ENCODE measurements around the gene CAMTA2.
A peak's percentile ranks its signal among the peaks of the same experiment; 100 is the strongest.
"Not testable (repeated sequence)": the region's sequence is repeated elsewhere in the genome, so short reads cannot be mapped to it uniquely, and the experiment has no call there.

The CAMTA2 gene

GRCh38 chr17:5032865-5033264 is 45.4 kb upstream of the CAMTA2 start:
- peaks cover 0 to 19% of the 10 kb centered on the region in 2 donors for H3K27me3 ChIP-seq
- no peak for TF ChIP-seq CTCF (IDR thresholded peaks at IDR 0.05)
- no peak for DNase-seq
- no peaks in the 10 kb centered on the region for H3K9me3 ChIP-seq
- peaks cover 0 to 15% (median 6%) of the 10 kb centered on the region in 4 donors for H3K4me1 ChIP-seq
- intact Hi-C loops (cut with DNase I; ENCODE audit: low total_unique reads), result no loop called here
- no peaks in the 10 kb centered on the region for H3K36me3 ChIP-seq
- no peak overlapping the region for H3K27ac ChIP-seq
- no peak overlapping the region for H3K4me3 ChIP-seq

- peak; percentile 69 to 85 for TF ChIP-seq CTCF (IDR thresholded peaks at IDR 0.05)
- H3K27me3 ChIP-seq, result peaks cover 0 to 19% of the 10 kb centered on the region in 2 donors
- intact Hi-C loops (cut with DNase I; ENCODE audit: low total_unique reads), result no loop called here
- H3K4me3 ChIP-seq, result peak overlapping the region; percentile 46 to 63
- H3K27ac ChIP-seq, result no peak overlapping the region
- no peaks in the 10 kb centered on the region for H3K9me3 ChIP-seq
- H3K36me3 ChIP-seq, result no peaks in the 10 kb centered on the region
- peaks cover 0 to 15% (median 6%) of the 10 kb centered on the region in 4 donors for H3K4me1 ChIP-seq
- DNase-seq, result peak; percentile 69 to 82
These were observed 44.0 kb upstream of the CAMTA2 start for GRCh38 chr17:5031365-5032082.

GRCh38 chr17:5030168-5030567 is 42.7 kb upstream of the CAMTA2 start:
- intact Hi-C loops (cut with DNase I; ENCODE audit: low total_unique reads); H3K36me3 ChIP-seq; DNase-seq; H3K27me3 ChIP-seq; H3K27ac ChIP-seq; H3K4me3 ChIP-seq; H3K9me3 ChIP-seq: not testable (repeated sequence)
- H3K4me1 ChIP-seq, result peaks cover 0 to 11% (median 2%) of the 10 kb centered on the region in 4 donors

- intact Hi-C loops (cut with DNase I; ENCODE audit: low total_unique reads), result no loop called here
- Histone ChIP-seq H3K36me3 (peaks cover 8 to 21% (median 21%) of the 10 kb centered on the region in 3 donors), H3K27me3 (no peaks in the 10 kb centered on the region), H3K4me3 (no peak overlapping the region), H3K9me3 (no peaks in the 10 kb centered on the region), H3K4me1 (peaks cover 0 to 8% (median 2%) of the 10 kb centered on the region in 4 donors), H3K27ac (no peak overlapping the region)
- TF ChIP-seq CTCF (IDR thresholded peaks at IDR 0.05), result no peak
- no peak for DNase-seq
These were observed 40.4 kb upstream of the CAMTA2 start for GRCh38 chr17:5027916-5028315.

- intact Hi-C loops (cut with DNase I; ENCODE audit: low total_unique reads), result no loop called here
- Histone ChIP-seq H3K27ac (no peak overlapping the region), H3K9me3 (no peaks in the 10 kb centered on the region), H3K27me3 (no peaks in the 10 kb centered on the region), H3K4me3 (no peak overlapping the region), H3K36me3 (peaks cover 14 to 27% (median 27%) of the 10 kb centered on the region in 3 donors), H3K4me1 (peaks cover 0 to 8% (median 2%) of the 10 kb centered on the region in 4 donors)
- no peak for TF ChIP-seq CTCF (IDR thresholded peaks at IDR 0.05)
- DNase-seq, result no peak
These were observed 39.8 kb upstream of the CAMTA2 start for GRCh38 chr17:5027299-5027698.

GRCh38 chr17:5024604-5025003 is 37.1 kb upstream of the CAMTA2 start:
- no peaks in the 10 kb centered on the region for H3K4me1 ChIP-seq
- peaks cover 37 to 54% (median 54%) of the 10 kb centered on the region in 3 donors for H3K36me3 ChIP-seq
- no peak overlapping the region for H3K4me3 ChIP-seq
- no peaks in the 10 kb centered on the region for H3K27me3 ChIP-seq
- DNase-seq, result no peak
- no peak overlapping the region for H3K27ac ChIP-seq
- no peaks in the 10 kb centered on the region for H3K9me3 ChIP-seq
- no peak for TF ChIP-seq CTCF (IDR thresholded peaks at IDR 0.05)
- intact Hi-C loops (cut with DNase I; ENCODE audit: low total_unique reads), result no loop called here
